IMR-90 (cell line): ENCODE measurements around the gene CDK6. TPM values are rescaled to one million over a fixed set of nuclear protein-coding genes. Genes with fewer than 3 reads are reported as not detected.

ENCODE experiments used
- ATAC-seq: fragments of 200-7000 bp; cut with Tn5 transposase; 2 replicates; pipeline ENCODE4 v1.9.1; 2020; ENCODE audit warnings: low read depth, mild to moderate bottlenecking, moderate library complexity
- BruUV-seq: library from RNA; stranded (reverse); fragments of 400-500 nt; replicated peaks from 2 replicates; lab custom pipeline; 2021; lab: Mats Ljungman, UMichigan
- CTCF ChIA-PET: fragments of 300-600 bp; formaldehyde crosslinking; extraction: SDS; loops from one replicate; lab custom pipeline; 2021; ENCODE audit warnings: antibody characterized with exemption; lab: Yijun Ruan, JAX
- POLR2A ChIA-PET: fragments of 300-600 bp; sonication (Branson Sonifier 250); formaldehyde crosslinking; loops from one replicate; lab custom pipeline; 2022; ENCODE audit warnings: antibody characterized with exemption; ENCODE audit not compliant: unreplicated experiment; lab: Charles Lee
- DNase-seq: peaks from one replicate; pipeline ENCODE4 v3.0.0; 2013
- H2AFZ ChIP-seq: replicated peaks from 2 replicates; pipeline ENCODE3; 2013; ENCODE audit warnings: low read length, mild to moderate bottlenecking; ENCODE audit not compliant: poor library complexity
- H2AK5ac ChIP-seq: 2 replicates; pipeline ENCODE4 v1.6.1; 2013; ENCODE audit warnings: low read depth, low read length, inconsistent platforms
- H2AK9ac ChIP-seq: replicated peaks from 2 replicates; pipeline ENCODE3; 2013; ENCODE audit warnings: mild to moderate bottlenecking, low read depth, low read length, moderate library complexity; ENCODE audit not compliant: poor library complexity
- H2BK120ac ChIP-seq: 2 replicates; pipeline ENCODE4 v1.6.1; 2013; ENCODE audit warnings: low read depth, low read length, inconsistent platforms
- H2BK15ac ChIP-seq: 3 replicates; pipeline ENCODE4 v1.6.1; 2013; ENCODE audit warnings: low read depth, low read length, inconsistent platforms
- H2BK20ac ChIP-seq: 2 replicates; pipeline ENCODE4 v1.6.1; 2013; ENCODE audit warnings: low read depth, mild to moderate bottlenecking, inconsistent platforms, low read length, moderate library complexity
- H2BK5ac ChIP-seq: 2 replicates; pipeline ENCODE4 v1.6.1; 2013; ENCODE audit warnings: mild to moderate bottlenecking, low read depth, low read length, inconsistent platforms; ENCODE audit not compliant: poor library complexity, severe bottlenecking
- H3K14ac ChIP-seq: replicated peaks from 2 replicates; pipeline ENCODE4 v1.6.1; 2013; ENCODE audit warnings: low read depth, low read length, inconsistent platforms
- H3K18ac ChIP-seq: 2 replicates; pipeline ENCODE4 v1.6.1; 2013; ENCODE audit warnings: low read depth, low read length, control low read depth
- H3K23ac ChIP-seq: 2 replicates; pipeline ENCODE4 v1.6.1; 2013; ENCODE audit warnings: low read depth, low read length, inconsistent platforms
- H3K27ac ChIP-seq: 2 replicates; pipeline ENCODE4 v1.5.1; 2013; ENCODE audit warnings: mild to moderate bottlenecking, control low read depth, low read length; ENCODE audit not compliant: insufficient read depth
- H3K27me3 ChIP-seq: 2 replicates; pipeline ENCODE4 v1.6.1; 2013; ENCODE audit warnings: low read length; ENCODE audit not compliant: control insufficient read depth, insufficient read depth
- H3K36me3 ChIP-seq: 2 replicates; pipeline ENCODE4 v1.6.1; 2013; ENCODE audit warnings: low read length, mixed read lengths; ENCODE audit not compliant: control insufficient read depth, insufficient read depth
- H3K4ac ChIP-seq: 2 replicates; pipeline ENCODE4 v1.6.1; 2013; ENCODE audit warnings: low read depth, low read length, inconsistent platforms
- H3K4me1 ChIP-seq: 2 replicates; pipeline ENCODE4 v1.6.1; 2013; ENCODE audit warnings: low read length, mixed read lengths; ENCODE audit not compliant: control insufficient read depth, insufficient read depth
- H3K4me2 ChIP-seq: 2 replicates; pipeline ENCODE4 v1.6.1; 2013; ENCODE audit warnings: low read depth, mild to moderate bottlenecking, control low read depth, low read length, moderate library complexity
- H3K4me3 ChIP-seq: 2 replicates; pipeline ENCODE4 v1.5.1; 2013; ENCODE audit warnings: low read depth, mild to moderate bottlenecking, control low read depth, low read length, moderate library complexity; ENCODE audit not compliant: insufficient read depth
- H3K56ac ChIP-seq: 2 replicates; pipeline ENCODE4 v1.6.1; 2013; ENCODE audit warnings: low read length, inconsistent platforms; ENCODE audit not compliant: insufficient read depth; ENCODE audit errors: extremely low read depth
- H3K79me1 ChIP-seq, 2 experiments: 2 replicates each; pipeline ENCODE4 v1.6.1; 2013; ENCODE audit warnings: low read length in 2 of 2, inconsistent platforms in 1 of 2, low read depth in 1 of 2
- H3K9ac ChIP-seq: 2 replicates; pipeline ENCODE4 v1.6.1; 2013; ENCODE audit warnings: low read depth, low read length, control low read depth
- H3K9me1 ChIP-seq: 2 replicates; pipeline ENCODE4 v1.6.1; 2013; ENCODE audit warnings: low read length, inconsistent platforms; ENCODE audit not compliant: insufficient read depth
- H3K9me3 ChIP-seq: 2 replicates; pipeline ENCODE4 v1.6.1; 2013; ENCODE audit warnings: low read length; ENCODE audit not compliant: control insufficient read depth, insufficient read depth
- H4K20me1 ChIP-seq: 2 replicates; pipeline ENCODE4 v1.6.1; 2013; ENCODE audit warnings: low read length, inconsistent platforms; ENCODE audit not compliant: insufficient read depth
- H4K5ac ChIP-seq: 2 replicates; pipeline ENCODE4 v1.6.1; 2013; ENCODE audit warnings: mild to moderate bottlenecking, low read depth, low read length, control low read depth
- H4K8ac ChIP-seq, 2 experiments: 2 replicates each; pipeline ENCODE4 v1.6.1; 2013; ENCODE audit warnings: low read depth in 2 of 2, low read length in 2 of 2, control low read depth in 1 of 2, inconsistent platforms in 1 of 2
- H4K91ac ChIP-seq: 2 replicates; pipeline ENCODE4 v1.6.1; 2013; ENCODE audit warnings: low read depth, low read length, inconsistent platforms; ENCODE audit not compliant: insufficient read depth
- BHLHE40 ChIP-seq: fragments of 150-350 bp; IDR thresholded peaks from 2 replicates; pipeline ENCODE4 v1.6.1; 2016; ENCODE audit warnings: mild to moderate bottlenecking, low read depth, low read length
- CEBPB ChIP-seq: IDR thresholded peaks from 2 replicates; pipeline ENCODE4 v1.6.1; 2012; ENCODE audit warnings: low read depth, low read length, improper control_type of control experiment
- CHD1 ChIP-seq: IDR thresholded peaks from 2 replicates; pipeline ENCODE4 v1.6.1; 2012; ENCODE audit warnings: low read depth, low read length, improper control_type of control experiment
- FOS ChIP-seq: fragments of 150-350 bp; IDR thresholded peaks from 2 replicates; pipeline ENCODE4 v1.6.1; 2016; ENCODE audit warnings: low read depth, low read length
- MAFK ChIP-seq: IDR thresholded peaks from 2 replicates; pipeline ENCODE4 v1.6.1; 2012; ENCODE audit warnings: low read depth, low read length, improper control_type of control experiment
- MXI1 ChIP-seq: IDR thresholded peaks from 2 replicates; pipeline ENCODE4 v1.6.1; 2012; ENCODE audit warnings: low read depth, mild to moderate bottlenecking, low read length, moderate library complexity, borderline replicate concordance
- NFE2L2 ChIP-seq: fragments of 150-350 bp; IDR thresholded peaks from 2 replicates; pipeline ENCODE4 v1.6.1; 2016; ENCODE audit warnings: low read depth, mild to moderate bottlenecking, low read length
- POLR2A ChIP-seq: IDR thresholded peaks from 2 replicates; pipeline ENCODE4 v1.6.1; 2012; ENCODE audit warnings: mild to moderate bottlenecking, low read depth, low read length
- RAD21 ChIP-seq: IDR thresholded peaks from 2 replicates; pipeline ENCODE4 v1.6.1; 2012; ENCODE audit warnings: low read length, improper control_type of control experiment
- RCOR1 ChIP-seq: IDR thresholded peaks from 2 replicates; pipeline ENCODE4 v1.6.1; 2012; ENCODE audit warnings: mild to moderate bottlenecking, low read length, improper control_type of control experiment; ENCODE audit not compliant: insufficient replicate concordance
- RFX5 ChIP-seq: IDR thresholded peaks from 2 replicates; pipeline ENCODE4 v1.8.0; 2012; ENCODE audit warnings: low read depth, mild to moderate bottlenecking, low read length, moderate library complexity
- SMC3 ChIP-seq: fragments of 150-350 bp; IDR thresholded peaks from 2 replicates; pipeline ENCODE4 v1.6.1; 2016; ENCODE audit warnings: low read depth, mild to moderate bottlenecking, antibody characterized with exemption, low read length, moderate library complexity
- WGBS, 2 experiments: methylation state at CpG; one replicate each; pipeline versions ENCODE4 v1.1.5 to v1.1.7; 2013; ENCODE audit warnings: missing lambda C conversion rate in 2 of 2; ENCODE audit not compliant: insufficient read length in 1 of 2; ENCODE audit errors: extremely low coverage in 2 of 2; 5-methylcytosine and 5-hydroxymethylcytosine counted together
- dilution Hi-C: fragments of 300-500 bp; cut with HindIII; formaldehyde crosslinking; loops from one replicate; pipeline ENCODE4 v1.14.3; 2018; ENCODE audit warnings: low sequenced_read_pairs; ENCODE audit not compliant: unreplicated experiment
- in situ Hi-C: fragments of 300-500 bp; cut with MboI; formaldehyde crosslinking; loops from 3 replicates; pipeline ENCODE4 v1.14.3; 2019; ENCODE audit warnings: low sequenced_read_pairs, inconsistent platforms, mixed read lengths
- intact Hi-C: fragments of 100-400 bp; cut with micrococcal nuclease; formaldehyde crosslinking; loops from 2 replicates; pipeline ENCODE4 v1.10.0; 2022
- polyA plus RNA-seq, 3 experiments: library from polyadenylated mRNA; depleted of rRNA; stranded (reverse); fragments of >200 nt; gene quantifications; 2 replicates each; pipeline ENCODE4 v1.2.3, GENCODE V29; 2012; ENCODE audit warnings: low replicate concordance in 1 of 3
- total RNA-seq: library from RNA; depleted of rRNA; stranded (reverse); fragments of >200 nt; gene quantifications from 2 replicates; pipeline ENCODE4 v1.2.3, GENCODE V29; 2012
- TF ChIP-seq, protein P1 (sequence below): conservative IDR thresholded peaks from 2 replicates; pipeline ENCODE4 v1.5.1; 2012; ENCODE audit warnings: mild to moderate bottlenecking, low read depth, low read length, improper control_type of control experiment
- TF ChIP-seq, protein P2 (sequence below): fragments of 150-350 bp; IDR thresholded peaks from 2 replicates; pipeline ENCODE4 v1.6.1; 2017; ENCODE audit warnings: mild to moderate bottlenecking, antibody characterized with exemption, low read length, low read depth

The CDK6 gene
- total and polyA plus RNA-seq, 2 of the 4 experiments (the other 2 are of a cell fraction): 21.5 to 195 TPM

GRCh38 chr7:92639966-92640365 lies 196.4 kb downstream of the CDK6 start:
- 100% methylated on average over 3 of the region's 4 CpGs; no CpG with 5 or more reads in 1 of the 2 experiments for WGBS, 2 experiments
- Histone ChIP-seq H3K23ac (no peak overlapping the region), H3K4me3 (no peak overlapping the region), H4K91ac (no peak overlapping the region), H3K27ac (no peak overlapping the region), H2AFZ (no peak overlapping the region), H3K4me2 (no peak overlapping the region), H2AK9ac (no peak overlapping the region), H3K18ac (no peak overlapping the region), H4K20me1 (peaks cover 26% of the 10 kb centered on the region), H3K9me3 (no peaks in the 10 kb centered on the region), H3K9me1 (peaks cover 15% of the 10 kb centered on the region), H4K8ac (no peak overlapping the region), H2BK120ac (no peak overlapping the region), H2BK5ac (no peak overlapping the region), H4K5ac (no peak overlapping the region), H3K27me3 (no peaks in the 10 kb centered on the region), H3K36me3 (peaks cover 9% of the 10 kb centered on the region), H3K56ac (no peak overlapping the region), H3K4ac (no peak overlapping the region), H2BK15ac (no peak overlapping the region), H3K79me1 (peaks cover 28 to 69% of the 10 kb centered on the region in 2 experiments), H3K14ac (no peak overlapping the region), H3K9ac (no peak overlapping the region), H3K4me1 (peaks cover 15% of the 10 kb centered on the region), H2AK5ac (peak overlapping the region; percentile 59), H2BK20ac (no peak overlapping the region)
- DNase-seq (no peak), ATAC-seq (no peak)
- CTCF ChIA-PET: no interaction called here
- dilution Hi-C loops (no loop called here), in situ Hi-C loops (no loop called here), intact Hi-C loops (loop anchor here (10.0 kb wide), 1 partner anchor 265 kb away; no protein-coding TSS in a partner anchor)
- TF ChIP-seq CHD1: no peak
- TF ChIP-seq POLR2A: no peak
- TF ChIP-seq CEBPB: no peak
- no peak for TF ChIP-seq RFX5
- TF ChIP-seq NFE2L2: no peak
- TF ChIP-seq, protein P1, sequence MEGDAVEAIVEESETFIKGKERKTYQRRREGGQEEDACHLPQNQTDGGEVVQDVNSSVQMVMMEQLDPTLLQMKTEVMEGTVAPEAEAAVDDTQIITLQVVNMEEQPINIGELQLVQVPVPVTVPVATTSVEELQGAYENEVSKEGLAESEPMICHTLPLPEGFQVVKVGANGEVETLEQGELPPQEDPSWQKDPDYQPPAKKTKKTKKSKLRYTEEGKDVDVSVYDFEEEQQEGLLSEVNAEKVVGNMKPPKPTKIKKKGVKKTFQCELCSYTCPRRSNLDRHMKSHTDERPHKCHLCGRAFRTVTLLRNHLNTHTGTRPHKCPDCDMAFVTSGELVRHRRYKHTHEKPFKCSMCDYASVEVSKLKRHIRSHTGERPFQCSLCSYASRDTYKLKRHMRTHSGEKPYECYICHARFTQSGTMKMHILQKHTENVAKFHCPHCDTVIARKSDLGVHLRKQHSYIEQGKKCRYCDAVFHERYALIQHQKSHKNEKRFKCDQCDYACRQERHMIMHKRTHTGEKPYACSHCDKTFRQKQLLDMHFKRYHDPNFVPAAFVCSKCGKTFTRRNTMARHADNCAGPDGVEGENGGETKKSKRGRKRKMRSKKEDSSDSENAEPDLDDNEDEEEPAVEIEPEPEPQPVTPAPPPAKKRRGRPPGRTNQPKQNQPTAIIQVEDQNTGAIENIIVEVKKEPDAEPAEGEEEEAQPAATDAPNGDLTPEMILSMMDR: no peak
- TF ChIP-seq, protein P2, sequence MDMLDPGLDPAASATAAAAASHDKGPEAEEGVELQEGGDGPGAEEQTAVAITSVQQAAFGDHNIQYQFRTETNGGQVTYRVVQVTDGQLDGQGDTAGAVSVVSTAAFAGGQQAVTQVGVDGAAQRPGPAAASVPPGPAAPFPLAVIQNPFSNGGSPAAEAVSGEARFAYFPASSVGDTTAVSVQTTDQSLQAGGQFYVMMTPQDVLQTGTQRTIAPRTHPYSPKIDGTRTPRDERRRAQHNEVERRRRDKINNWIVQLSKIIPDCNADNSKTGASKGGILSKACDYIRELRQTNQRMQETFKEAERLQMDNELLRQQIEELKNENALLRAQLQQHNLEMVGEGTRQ: no peak
- TF ChIP-seq SMC3: no peak
- no peak for TF ChIP-seq BHLHE40
- TF ChIP-seq RCOR1: no peak
- no peak for TF ChIP-seq FOS
- no peak for TF ChIP-seq MAFK
- TF ChIP-seq RAD21: no peak
- no peak for TF ChIP-seq MXI1
- POLR2A ChIA-PET: no interaction called here
- no TSS peak for BruUV-seq
